Stimulated activated CD4-positive, alpha-beta T cell treated with anti-CD3 and anti-CD28 coated beads, Interleukin-4, amount 100 ng/mL, for 24 hours (primary cell): ENCODE measurements around the gene FTL.
A peak's percentile ranks its signal among the peaks of the same experiment; 100 is the strongest.

Experiments
- DNase-seq: peaks from one replicate; pipeline ENCODE4 v3.0.0-alpha.2; 2020

The FTL gene

GRCh38 chr19:48946463-48947257, 18.4 kb upstream of the FTL start:
- no peak for DNase-seq

DNA sequence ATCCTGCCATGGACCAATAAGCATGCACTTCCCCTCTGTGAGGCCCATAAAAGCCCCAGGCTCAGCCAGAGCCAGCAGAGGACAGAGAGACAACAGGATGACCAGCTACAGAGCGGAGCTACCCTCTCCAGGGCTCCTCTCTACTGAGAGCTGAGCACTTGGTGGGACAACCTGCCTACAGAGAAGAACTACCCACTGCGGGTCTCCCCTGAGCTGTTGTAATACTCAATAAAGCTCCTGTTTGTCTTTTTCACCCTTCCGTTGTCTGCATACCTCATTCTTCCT, 17.9 kb upstream of the FTL start:
- DNase-seq = no peak

DNA sequence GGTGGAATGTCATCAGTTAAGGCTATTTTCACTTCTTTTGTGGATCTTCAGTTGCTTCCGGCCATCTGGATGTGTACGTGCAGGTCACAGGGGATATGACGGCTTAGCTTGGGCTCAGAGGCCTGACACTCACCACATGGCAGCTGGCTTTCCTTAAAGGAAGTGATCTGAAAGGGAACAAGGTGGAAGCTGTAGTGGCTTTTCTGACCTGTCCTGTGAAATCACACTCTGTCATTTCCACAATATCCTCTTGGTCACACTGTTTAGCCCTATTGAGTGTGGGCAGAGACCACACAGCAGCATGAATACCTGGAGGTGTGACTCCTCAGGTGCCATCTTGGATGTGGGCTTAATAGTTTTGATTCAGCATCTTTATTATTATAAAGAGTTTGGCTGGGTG, 14.9 kb upstream of the FTL start:
- no peak for DNase-seq

DNA sequence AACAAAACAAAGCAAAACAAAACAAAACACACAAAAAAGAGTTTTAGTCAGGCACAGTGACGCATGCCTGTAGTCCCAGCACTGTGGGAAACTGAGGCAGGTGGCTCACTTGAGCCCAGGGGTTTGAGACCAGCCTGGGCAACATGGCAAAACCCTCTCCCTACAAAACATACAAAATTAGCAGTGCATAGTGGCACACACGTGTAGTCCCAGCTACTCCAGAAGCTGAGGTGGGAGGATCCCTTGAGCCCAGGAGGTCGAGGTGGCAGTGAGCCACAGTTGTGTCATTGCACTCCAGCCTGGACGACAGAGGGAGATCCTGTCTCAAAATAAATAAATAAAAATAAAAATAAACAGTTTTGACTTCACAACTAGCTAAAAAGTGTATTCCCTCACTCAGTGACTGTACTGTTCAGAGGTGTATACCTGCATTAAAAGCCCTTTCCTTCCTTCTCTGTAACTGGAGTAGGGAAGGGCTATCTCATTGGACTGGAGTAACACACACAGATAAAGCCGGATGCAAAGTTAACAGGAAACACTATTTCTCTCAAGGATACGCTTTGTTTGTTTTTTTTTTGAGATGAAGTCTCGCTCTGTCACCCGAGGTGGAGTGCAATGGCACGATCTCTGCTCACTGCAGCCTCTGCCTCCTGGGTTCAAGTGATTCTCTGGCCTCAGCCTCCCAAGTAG, 14.1 kb upstream of the FTL start:
- no peak for DNase-seq

DNA sequence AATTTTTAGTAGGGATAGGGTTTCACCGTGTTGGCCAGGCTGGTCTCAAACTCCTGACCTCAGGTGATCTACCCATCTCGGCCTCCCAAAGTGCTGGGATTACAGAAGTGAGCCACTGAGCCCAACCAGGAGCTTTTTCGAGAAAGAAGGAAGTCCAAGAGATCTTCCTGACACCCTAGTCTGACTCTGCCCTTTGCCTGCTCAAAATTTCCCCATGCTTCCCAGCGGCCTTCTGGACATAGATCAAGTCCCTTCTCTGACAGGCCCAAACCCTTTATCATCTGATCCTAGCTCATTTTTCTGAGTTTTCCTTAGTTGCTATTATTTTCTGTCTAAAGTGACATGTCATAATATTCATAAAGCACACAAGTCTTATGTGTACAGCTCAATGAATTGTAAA, 12.0 kb upstream of the FTL start:
- no peak for DNase-seq

- DNase-seq = no peak
Measured at GRCh38 chr19:48953990-48954594, 11.0 kb upstream of the FTL start.

- peak; percentile 96 for DNase-seq
Measured at GRCh38 chr19:48954595-48955307, 10.4 kb upstream of the FTL start, which contains the start of gene BAX. Gene BAX, plus strand, starts transcription at chr19:48954875. Its CDS starts 54 bp downstream, at chr19:48954929.

DNA sequence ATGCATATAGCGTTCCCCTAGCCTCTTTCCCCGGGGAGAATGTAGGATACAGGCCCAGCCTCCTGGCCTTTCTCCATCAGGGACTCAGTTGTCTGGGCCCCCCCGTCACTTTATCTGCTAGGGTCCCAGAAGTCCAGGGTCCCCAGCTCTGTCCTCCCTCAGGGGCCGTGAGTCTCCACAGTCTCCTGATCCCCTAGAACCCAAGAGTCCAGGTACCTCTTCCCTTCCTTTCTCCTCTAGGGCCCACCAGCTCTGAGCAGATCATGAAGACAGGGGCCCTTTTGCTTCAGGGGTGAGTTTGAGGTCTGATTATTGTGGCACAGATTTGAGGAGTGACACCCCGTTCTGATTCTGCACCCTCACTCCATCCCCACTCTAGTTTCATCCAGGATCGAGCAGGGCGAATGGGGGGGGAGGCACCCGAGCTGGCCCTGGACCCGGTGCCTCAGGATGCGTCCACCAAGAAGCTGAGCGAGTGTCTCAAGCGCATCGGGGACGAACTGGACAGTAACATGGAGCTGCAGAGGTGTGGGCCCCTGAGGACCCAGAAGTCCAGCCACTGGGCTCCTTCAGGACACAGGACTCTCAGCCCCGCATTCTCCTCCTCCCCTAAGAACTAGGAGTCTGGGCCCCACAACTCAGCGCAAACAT, 9.7 kb upstream of the FTL start:
- DNase-seq = no peak

- DNase-seq = no peak
Measured at GRCh38 chr19:48958006-48958405, 7.1 kb upstream of the FTL start.

DNA sequence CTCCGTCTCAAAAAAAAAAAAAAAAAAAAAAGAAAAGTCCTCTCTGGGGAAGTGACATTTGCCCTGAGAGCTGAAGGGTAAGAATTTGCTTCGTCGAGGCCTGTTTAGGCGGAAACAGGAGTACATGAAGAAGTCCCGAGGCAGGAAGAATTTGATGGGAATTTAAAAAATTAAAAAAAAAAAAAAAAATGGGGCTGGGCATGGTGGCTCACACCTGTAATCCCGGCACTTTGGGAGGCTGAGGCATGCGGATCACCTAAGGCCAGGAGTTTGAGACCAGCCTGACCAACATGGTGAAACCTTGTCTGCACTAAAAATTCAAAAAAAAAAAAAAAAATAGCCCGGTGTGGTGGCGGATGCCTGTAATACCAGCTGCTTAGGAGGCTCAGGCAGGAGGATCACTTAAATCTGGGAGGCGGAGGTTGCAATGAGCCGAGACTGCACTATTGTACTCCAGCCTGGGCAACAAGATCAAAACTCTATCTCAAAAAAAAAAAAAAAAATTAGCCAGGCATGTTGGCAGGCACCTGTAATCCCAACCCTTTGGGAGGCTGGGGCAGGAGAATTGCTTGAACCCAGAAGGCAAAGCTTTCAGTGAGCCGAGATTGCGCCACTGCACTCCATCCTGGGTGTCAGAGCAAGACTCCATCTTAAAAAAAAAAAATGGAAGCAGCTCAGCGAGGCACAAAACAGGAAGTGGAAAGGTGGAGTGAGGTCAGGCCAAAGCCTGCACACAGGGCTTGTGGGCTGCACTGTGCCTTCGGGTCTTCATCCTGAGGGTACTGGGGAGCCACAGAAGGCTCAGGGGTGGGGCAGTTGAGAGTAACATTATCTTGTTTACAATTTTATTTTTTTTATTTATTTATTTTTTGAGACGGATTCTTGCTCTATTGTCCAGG, 5.5 kb upstream of the FTL start:
- DNase-seq = no peak

GRCh38 chr19:48961051-48961649, 4.0 kb upstream of the FTL start:
- no peak for DNase-seq

DNA sequence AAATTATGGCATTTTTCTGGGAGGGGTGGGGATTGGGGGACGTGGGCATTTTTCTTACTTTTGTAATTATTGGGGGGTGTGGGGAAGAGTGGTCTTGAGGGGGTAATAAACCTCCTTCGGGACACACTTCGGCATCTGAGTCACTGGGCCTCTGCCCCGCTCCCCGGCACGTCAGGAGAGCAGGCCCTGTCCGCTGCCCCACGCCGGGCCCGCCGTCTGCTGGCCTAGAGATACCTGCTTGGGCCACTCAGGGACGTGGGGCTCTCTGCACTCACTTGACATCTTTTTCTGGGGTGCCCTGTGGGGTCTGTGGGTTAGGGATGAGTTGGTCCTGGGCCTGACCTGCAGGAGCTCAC, 3.5 kb upstream of the FTL start:
- DNase-seq = no peak

GRCh38 chr19:48962029-48962848, 2.9 kb upstream of the FTL start:
- peak; percentile 60 for DNase-seq

DNA sequence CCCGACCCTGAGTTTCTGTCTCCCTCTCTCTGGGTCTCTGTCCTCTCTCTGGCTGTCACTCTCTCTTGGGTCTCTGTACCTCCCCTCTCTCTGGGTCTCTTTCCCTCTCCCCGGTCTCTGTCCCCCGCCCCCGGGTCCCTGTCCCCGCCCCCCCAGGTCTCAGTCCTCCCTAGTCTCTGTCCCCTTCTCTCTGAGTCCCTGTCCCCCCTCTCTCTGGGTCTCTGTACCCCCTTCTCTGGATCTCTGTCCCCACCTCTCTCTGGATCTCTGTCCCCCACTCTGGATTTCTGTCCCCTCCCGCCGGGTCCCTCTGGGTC, 2.3 kb upstream of the FTL start:
- no peak for DNase-seq

- DNase-seq = peak; percentile 74
Measured at GRCh38 chr19:48963371-48964204, 1.5 kb upstream of the FTL start.

DNA sequence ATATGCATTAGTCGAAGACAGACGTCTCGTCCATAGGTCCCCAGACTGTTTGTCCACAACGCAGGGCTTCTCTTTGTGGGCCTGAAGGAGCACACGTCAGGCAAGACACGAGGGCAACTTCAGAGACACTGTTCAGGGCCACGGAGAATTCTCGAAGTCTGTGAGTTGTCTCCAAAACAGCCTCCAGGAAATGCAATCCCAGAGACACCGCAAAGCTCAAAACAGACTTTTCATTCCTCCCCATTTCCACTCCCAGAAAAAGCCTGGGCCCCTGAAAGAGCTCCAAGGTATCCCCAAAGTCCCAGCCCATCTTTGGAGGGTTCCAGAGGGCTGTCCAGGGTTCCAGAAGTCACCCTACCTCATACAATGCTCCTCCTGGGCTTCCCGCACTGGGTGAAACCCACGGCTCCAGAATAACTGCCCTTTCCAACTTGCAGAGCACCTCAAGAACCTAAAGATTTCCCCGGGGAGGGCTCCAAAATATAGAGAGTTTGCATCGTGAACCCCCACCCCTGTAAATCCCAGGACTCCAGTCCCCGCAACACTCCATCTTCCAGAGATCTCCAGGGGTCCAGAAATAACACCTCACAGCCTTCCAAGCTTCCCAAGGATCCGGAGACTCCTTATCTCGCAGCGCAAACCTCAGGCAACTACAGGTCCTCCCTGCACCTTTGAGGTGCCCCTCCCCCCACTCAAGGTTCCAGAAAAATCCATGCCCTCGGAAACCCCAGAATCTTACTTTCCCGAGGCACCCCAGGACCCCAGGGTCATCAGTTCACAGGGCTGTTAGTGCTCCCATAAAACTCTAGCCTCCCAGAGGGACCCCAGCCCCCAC, 687 bp upstream of the FTL start:
- peak; percentile 33 for DNase-seq

GRCh38 chr19:48965806-48966540, 864 bp downstream of the FTL start:
- DNase-seq = peak; percentile 92
